WTC11 (cell line): ENCODE results near the gene CAMK2D.

Experiments used
- ATF1 ChIP-seq: sonication (generic); formaldehyde crosslinking; IDR thresholded peaks from 2 replicates; pipeline ENCODE4 v1.8.1; 2023; ENCODE audit warnings: mild to moderate bottlenecking, moderate library complexity, missing genetic modification reagents
- ZBTB21 ChIP-seq: sonication (generic); formaldehyde crosslinking; IDR thresholded peaks from 2 replicates; pipeline ENCODE4 v1.8.1; 2023; ENCODE audit warnings: mild to moderate bottlenecking, missing genetic modification reagents, borderline replicate concordance
- ZNF263 ChIP-seq: sonication (generic); formaldehyde crosslinking; IDR thresholded peaks from 2 replicates; pipeline ENCODE4 v1.8.1; 2022; ENCODE audit warnings: low read depth, mild to moderate bottlenecking, moderate library complexity, missing genetic modification reagents

DNA sequence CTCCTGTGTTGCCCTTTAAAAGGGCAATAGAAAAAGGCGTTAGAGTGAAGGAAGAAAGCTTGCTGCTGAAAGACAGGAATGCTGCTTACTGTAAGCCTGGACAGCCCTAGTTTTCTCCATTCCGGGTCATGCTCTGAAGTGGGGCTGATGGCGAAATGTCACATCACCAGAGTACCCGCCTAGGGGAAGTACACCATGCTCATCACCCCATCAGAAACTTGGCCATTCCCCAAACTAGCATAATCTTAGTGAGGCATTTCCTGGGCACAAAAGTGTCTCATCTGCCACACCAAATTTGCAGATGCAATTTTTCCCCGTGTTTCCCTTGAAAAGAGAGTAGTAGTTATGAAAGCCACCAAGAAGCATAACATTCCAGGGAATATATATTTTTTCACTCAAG lies 47.8 kb upstream of the CAMK2D start:
- no peak for TF ChIP-seq ATF1 (CRISPR knock-in tag)
- TF ChIP-seq ZNF263 (CRISPR knock-in tag): no peak
- TF ChIP-seq ZBTB21 (CRISPR knock-in tag): no peak
